HG02970 (cell line): ENCODE results near the gene TMEM59L.

Experiments used
- ATAC-seq: cut with Tn5 transposase; IDR thresholded peaks from one replicate; pipeline ENCODE4 v1.9.1; 2021; ENCODE audit warnings: mild to moderate bottlenecking, moderate library complexity, moderate number of reproducible peaks; ENCODE audit not compliant: unreplicated experiment, low FRiP score

The TMEM59L gene

DNA sequence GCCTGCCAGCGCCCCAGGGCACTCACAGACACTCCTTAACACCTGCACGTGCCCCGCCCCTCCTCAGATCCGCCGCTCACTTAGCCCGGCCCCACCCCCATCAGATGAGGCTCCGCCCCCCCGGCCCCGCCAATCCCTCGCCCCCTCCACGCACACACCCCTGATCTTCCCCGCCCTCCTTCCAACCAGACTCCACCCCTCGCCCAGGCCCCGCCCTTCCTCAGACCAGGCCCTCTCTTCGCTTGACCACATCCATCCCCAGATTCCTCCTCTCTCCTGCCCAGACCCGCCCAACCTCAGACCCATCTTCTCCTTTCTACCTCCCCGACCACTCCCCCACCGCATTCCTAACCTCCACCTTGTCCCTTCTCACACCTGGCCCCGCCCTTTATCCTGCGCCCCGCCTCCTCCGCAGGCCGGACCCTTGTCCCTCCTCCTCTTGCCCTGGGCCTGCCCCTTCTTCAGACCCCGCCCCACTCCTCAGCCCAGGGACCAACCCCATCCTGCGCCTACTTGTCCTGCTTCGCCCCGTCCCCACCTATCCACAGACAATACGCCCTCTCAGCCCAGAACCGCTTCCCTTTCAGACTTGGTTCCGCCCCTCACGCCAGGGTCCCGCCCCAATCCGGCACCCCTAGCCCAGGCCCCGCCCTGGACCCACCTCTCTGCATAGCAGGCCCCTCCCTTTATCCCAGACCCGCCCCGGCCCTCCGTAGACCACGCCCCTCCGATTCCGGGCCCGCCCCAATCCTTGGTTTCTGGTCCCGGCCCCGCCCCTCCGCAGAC is 23.7 kb downstream of the TMEM59L start:
- peak; percentile 87 for ATAC-seq

GRCh38 chr19:18636969-18637629 is 24.4 kb downstream of the TMEM59L start, which contains the start of gene KLHL26:
KLHL26 (plus strand) TSS chr19:18637028; CDS start chr19:18637055, 27 bp downstream.
- ATAC-seq: no peak

DNA sequence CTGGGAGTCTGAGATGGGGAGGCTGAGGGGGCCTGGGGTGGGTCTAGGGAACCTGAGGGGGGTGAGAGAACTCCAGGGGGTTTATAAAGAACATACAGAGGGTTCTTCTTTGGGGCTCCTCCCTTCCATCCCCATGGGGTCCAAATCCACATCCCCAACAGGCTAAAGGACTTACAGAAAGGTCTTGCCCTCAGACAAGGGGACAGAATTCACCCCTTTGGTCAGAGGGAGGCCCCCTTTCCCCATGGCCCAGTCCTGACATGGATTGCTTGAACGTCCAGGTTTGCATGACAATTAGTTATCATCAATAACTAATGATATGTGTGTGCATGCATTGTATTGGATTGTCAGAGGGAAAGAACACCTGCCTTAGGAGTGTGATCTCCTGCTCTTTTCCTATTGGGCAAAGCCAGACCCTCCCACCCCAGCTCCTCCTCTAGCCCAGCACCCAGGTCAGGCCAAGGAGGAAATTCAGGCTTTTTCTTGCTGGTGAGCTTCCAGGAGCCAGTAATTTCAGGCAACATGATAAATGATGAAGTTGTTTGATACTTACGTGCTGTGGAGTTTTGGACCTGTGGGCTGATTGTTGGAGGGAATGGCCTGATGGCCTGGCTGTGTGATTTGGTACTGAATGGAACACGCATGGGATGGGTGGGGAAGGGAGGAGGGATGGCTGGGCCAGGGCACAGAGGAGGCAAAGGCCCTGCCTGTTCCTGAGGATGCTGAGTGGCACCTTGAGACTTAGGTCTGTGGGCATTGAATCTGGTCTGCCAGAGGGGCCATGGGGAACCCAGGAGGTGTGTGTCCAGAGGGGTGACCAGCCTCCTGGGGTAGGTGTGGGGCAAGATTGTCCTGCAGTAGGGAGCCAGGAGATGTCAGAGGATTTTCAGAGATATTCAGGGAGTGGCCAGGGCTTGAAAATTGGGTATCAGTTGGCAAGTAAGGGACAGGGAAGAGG is 25.3 kb downstream of the TMEM59L start:
- no peak for ATAC-seq

- ATAC-seq: no peak
Observed at GRCh38 chr19:18639706-18640243, 27.1 kb downstream of the TMEM59L start.

DNA sequence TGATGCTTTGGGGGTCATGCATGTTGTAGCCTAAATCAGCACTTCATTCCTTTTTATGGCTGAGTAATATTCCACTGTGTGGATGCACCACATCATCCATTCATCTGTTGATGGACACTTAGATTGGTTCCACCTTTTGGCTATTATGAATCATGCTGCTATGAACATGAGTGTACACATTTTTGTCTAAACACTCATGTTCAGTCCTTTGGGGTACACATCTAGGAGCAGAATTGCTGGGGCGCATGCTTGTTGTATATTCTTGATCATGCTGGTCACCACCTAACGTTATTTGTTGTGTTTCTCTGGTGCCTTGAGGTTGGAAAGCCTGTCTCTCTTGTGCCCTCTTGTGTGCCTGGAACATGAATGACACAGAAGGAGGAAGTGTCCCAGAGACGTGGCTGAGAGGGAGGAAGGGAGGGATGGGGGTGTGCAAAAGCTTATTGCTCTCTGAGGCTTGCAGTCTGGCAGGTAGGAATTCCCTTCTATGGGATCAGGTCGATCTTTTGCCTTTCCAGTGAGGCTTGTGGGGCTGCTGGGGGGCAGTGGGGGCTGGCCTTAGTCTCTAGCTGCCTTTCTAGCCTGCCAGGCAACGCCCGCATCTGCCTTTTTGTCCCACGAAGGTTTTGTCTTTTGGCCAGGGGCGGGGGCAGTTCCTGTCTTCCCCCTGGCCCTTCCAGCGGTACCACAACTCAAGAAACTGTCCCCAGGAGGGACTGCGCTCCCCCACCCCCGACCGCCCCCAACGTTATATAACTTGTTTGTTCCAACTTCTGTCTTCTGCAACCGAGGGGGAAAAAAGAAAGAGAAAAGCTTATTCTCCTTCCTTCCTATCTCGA is 31.7 kb downstream of the TMEM59L start:
- ATAC-seq: no peak

DNA sequence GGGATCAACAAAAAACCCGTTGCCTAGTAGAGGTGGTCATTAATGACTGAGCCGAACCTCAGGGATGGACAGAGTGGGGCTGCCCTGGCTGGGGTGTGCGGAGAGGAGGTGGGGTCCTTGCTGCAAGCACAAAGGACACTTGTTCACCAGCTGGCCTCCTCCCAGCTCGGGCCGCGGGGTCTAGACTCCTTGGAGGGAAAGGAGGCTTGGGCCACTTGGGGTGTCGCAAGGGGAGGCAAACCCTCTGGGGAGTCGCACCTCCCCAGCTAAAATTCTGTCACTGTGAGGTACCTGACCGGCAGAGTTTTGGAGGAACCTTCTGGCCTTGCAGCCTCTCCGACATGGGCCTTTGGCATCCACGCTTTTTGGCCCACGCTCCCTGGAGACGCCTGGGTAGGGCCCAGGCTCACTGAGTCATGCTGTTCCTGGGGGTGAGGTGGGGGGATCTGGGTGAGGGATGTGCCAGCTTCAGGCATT is 32.4 kb downstream of the TMEM59L start:
- no peak for ATAC-seq

- no peak for ATAC-seq
Observed at GRCh38 chr19:18646535-18647370, 34.1 kb downstream of the TMEM59L start.

- ATAC-seq: no peak
Observed at GRCh38 chr19:18647371-18647767, 34.7 kb downstream of the TMEM59L start.

DNA sequence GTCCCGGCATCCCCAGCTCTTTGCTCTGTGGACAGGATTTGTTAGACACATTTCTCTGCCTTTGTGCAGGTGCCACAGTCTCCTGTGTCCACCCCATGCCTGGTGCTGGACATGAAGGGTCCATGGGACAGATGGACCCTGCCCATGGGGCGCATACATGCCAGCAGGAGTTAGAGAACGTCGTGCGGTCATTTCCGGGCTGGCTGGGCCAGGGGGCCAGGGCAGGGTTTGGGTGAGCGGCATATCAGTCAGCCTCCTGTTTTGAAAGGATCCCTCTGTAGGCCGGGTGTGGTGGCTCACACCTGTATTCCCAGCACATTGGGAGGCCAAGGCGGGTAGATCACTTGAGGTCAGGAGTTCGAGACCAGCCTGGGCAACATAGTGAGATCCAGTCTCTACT is 35.1 kb downstream of the TMEM59L start:
- ATAC-seq: no peak

GRCh38 chr19:18648973-18649315 is 36.3 kb downstream of the TMEM59L start:
- no peak for ATAC-seq

DNA sequence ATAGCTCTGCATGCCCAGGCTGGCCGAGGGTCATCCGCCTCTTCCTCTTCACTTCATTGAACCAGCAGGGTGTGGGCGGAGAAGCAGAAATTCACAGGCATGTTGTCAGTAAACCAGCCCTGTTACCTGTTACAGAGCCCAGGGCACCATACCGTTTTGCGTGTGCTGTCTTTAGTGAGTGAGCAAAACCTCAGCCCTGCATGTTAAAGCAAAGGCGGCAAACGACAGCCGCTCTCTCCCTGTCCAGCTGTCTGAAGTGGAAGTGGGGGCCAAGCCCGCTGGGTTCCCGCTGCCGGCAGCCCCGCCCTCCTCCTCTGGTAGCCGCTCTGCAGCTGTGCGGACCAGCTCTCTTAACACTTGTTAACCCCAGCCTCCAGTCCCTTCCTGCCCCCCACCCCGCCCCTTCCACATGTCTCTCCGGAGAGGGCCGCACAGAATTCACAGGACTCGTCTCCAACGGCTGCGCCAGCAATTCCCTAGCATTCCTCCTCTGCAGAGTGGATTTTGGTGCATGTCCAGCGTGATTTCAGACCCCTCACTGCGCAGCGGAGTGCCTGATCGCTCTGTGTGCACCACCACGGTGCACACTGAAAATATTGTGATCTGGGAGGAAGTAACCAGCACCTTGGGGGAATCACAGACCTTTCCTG is 36.8 kb downstream of the TMEM59L start:
- no peak for ATAC-seq

DNA sequence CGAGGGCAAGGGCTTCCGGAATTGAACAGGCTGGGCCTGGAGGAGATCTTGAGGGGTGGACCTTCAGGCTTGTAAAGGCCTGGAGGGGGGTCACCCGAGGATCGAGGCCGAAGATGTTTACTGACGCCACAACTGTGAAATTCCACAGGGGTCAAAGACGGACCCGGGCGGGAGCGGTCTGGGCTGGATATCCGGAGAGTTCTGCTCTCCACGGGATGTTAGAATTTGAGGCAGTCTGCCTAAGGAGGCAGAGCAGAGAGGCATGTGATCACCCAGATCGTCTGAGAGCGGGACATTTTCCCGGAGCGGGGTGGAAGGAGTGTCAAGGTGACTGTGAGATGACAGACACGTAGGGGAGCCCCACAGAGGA is 37.3 kb downstream of the TMEM59L start:
- ATAC-seq: no peak

DNA sequence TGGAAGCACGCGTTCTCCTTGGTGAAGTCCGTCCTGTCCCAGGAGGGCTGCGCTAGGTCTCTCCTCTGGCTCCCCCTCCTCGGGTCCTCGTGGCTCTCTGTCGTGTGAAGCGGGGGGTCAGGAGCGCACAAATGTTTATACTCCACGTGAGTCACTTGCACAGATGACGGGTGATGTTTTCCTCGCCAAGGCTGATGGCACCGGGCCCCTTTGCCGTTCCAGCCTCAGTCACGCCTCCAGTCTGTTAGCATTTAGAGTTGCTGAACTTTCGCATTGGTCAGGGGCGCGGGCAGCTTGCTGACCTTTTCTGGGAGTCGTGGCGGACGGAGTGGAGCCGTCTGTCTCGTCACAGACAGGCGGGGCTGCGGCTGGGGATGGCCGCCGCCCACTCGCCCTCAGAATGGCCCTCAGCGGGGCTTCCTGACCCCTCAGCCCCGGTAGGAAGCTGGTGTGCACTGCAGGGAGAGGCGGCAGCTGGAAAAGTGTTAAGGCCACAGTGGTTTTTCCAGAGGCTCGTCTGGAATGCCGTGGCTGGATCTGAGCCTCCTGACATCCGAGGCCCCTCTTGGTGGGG is 37.9 kb downstream of the TMEM59L start:
- ATAC-seq: no peak

DNA sequence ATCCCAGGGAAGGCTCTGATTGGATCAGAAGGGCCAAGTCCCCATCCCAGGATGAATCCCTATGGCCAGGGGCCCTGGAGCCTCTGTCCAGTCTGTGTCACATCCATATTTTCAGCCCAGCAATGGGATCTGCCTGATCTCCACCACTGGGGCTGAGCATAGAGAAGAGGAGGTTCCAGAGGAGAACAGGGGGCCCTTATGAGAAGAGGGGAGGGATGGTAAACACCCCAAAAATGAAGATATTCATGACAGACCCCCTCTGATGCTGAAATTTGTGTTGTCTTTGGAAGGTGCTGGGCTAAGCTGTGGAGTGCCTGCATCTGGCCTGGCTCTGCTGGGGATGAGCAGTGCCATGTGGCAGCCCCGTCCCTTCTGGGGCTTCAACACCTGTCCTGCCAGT is 38.6 kb downstream of the TMEM59L start:
- ATAC-seq: no peak

- no peak for ATAC-seq
Observed at GRCh38 chr19:18651733-18652132, 39.1 kb downstream of the TMEM59L start.

GRCh38 chr19:18653853-18654252 is 41.2 kb downstream of the TMEM59L start:
- no peak for ATAC-seq

GRCh38 chr19:18654469-18654868 is 41.8 kb downstream of the TMEM59L start:
- ATAC-seq: no peak
